WTC11 (cell line): ENCODE results near the gene SPSB2. TPM values are rescaled to one million over a fixed set of nuclear protein-coding genes. Genes with fewer than 3 reads are reported as not detected.
A peak's percentile ranks its signal among the peaks of the same experiment; 100 is the strongest.

Experiments used
- ATAC-seq: fragments of 200-7000 bp; cut with Tn5 transposase; 2 replicates; pipeline ENCODE4 v1.10.0; 2021; ENCODE audit warnings: mild to moderate bottlenecking, moderate library complexity
- CTCF ChIA-PET: fragments of 300-600 bp; sonication (Branson Sonifier 250); formaldehyde crosslinking; loops from one replicate; lab custom pipeline; 2021; ENCODE audit warnings: antibody characterized with exemption; lab: Charles Lee
- POLR2A ChIA-PET: fragments of 350-600 bp; sonication (Branson Sonifier 250); formaldehyde crosslinking; loops from one replicate; lab custom pipeline; 2021; ENCODE audit warnings: antibody characterized with exemption; lab: Charles Lee
- DNase-seq: peaks from one replicate; pipeline ENCODE4 v3.0.0; 2021; ENCODE audit warnings: low spot score
- H3K27ac Mint-ChIP-seq: 2 replicates; pipeline ENCODE4 v1.8.0; 2021; ENCODE audit warnings: mixed read lengths
- H3K27me3 Mint-ChIP-seq: 2 replicates; pipeline ENCODE4 v1.8.0; 2021; ENCODE audit warnings: low read depth, mild to moderate bottlenecking, moderate library complexity, mixed read lengths
- H3K36me3 Mint-ChIP-seq: 2 replicates; pipeline ENCODE4 v1.8.0; 2021; ENCODE audit warnings: mixed read lengths
- H3K4me1 Mint-ChIP-seq: 2 replicates; pipeline ENCODE4 v1.8.0; 2022; ENCODE audit warnings: mixed read lengths
- H3K4me3 Mint-ChIP-seq: 2 replicates; pipeline ENCODE4 v1.8.0; 2021; ENCODE audit warnings: mild to moderate bottlenecking, moderate library complexity, mixed read lengths
- H3K9me3 Mint-ChIP-seq: 2 replicates; pipeline ENCODE4 v1.8.0; 2021; ENCODE audit warnings: mixed read lengths
- CREM ChIP-seq: sonication (generic); formaldehyde crosslinking; IDR thresholded peaks from 2 replicates; pipeline ENCODE4 v1.8.1; 2022; ENCODE audit warnings: mild to moderate bottlenecking, missing genetic modification reagents, moderate library complexity
- FOXK1 ChIP-seq: sonication (generic); formaldehyde crosslinking; IDR thresholded peaks from 2 replicates; pipeline ENCODE4 v1.8.0; 2022; ENCODE audit warnings: mild to moderate bottlenecking, moderate library complexity, missing genetic modification reagents
- IRF1 ChIP-seq: sonication (generic); formaldehyde crosslinking; IDR thresholded peaks from 2 replicates; pipeline ENCODE4 v1.8.0; 2023; ENCODE audit warnings: missing genetic modification reagents
- KAT7 ChIP-seq: sonication (generic); formaldehyde crosslinking; IDR thresholded peaks from 2 replicates; pipeline ENCODE4 v1.8.1; 2023; ENCODE audit warnings: missing genetic modification reagents, mild to moderate bottlenecking, borderline replicate concordance
- MLX ChIP-seq: sonication (generic); formaldehyde crosslinking; IDR thresholded peaks from 2 replicates; pipeline ENCODE4 v1.8.1; 2023; ENCODE audit warnings: mild to moderate bottlenecking, missing genetic modification reagents, moderate library complexity
- MXD4 ChIP-seq: fragments of 250-450 bp; sonication (Bioruptor Pico); IDR thresholded peaks from 2 replicates; pipeline ENCODE4 v1.8.0; 2021; ENCODE audit warnings: mild to moderate bottlenecking, moderate library complexity, borderline replicate concordance
- NFATC4 ChIP-seq: fragments of 250-450 bp; sonication (Bioruptor Pico); IDR thresholded peaks from 2 replicates; pipeline ENCODE4 v1.9.0; 2021; ENCODE audit warnings: mild to moderate bottlenecking
- NFE2L1 ChIP-seq: sonication (generic); formaldehyde crosslinking; IDR thresholded peaks from 2 replicates; pipeline ENCODE4 v1.8.1; 2023; ENCODE audit warnings: missing genetic modification reagents
- PRRX2 ChIP-seq: fragments of 250-450 bp; sonication (Bioruptor Pico); IDR thresholded peaks from 2 replicates; pipeline ENCODE4 v1.8.0; 2021; ENCODE audit warnings: mild to moderate bottlenecking
- USF2 ChIP-seq: sonication (generic); formaldehyde crosslinking; IDR thresholded peaks from 2 replicates; pipeline ENCODE4 v1.8.1; 2023; ENCODE audit warnings: mild to moderate bottlenecking, missing genetic modification reagents, moderate library complexity
- ZMAT4 ChIP-seq: fragments of 250-450 bp; sonication (Bioruptor Pico); IDR thresholded peaks from 2 replicates; pipeline ENCODE4 v1.9.0; 2021; ENCODE audit warnings: mild to moderate bottlenecking
- ZNF121 ChIP-seq: sonication (generic); formaldehyde crosslinking; IDR thresholded peaks from 2 replicates; pipeline ENCODE4 v1.8.0; 2023; ENCODE audit warnings: missing genetic modification reagents
- ZNF138 ChIP-seq: sonication (generic); formaldehyde crosslinking; conservative IDR thresholded peaks from 2 replicates; pipeline ENCODE4 v1.8.1; 2022; ENCODE audit warnings: mild to moderate bottlenecking, moderate library complexity, missing genetic modification reagents
- ZNF219 ChIP-seq: sonication (generic); formaldehyde crosslinking; IDR thresholded peaks from 2 replicates; pipeline ENCODE4 v1.8.0; 2023; ENCODE audit warnings: missing genetic modification reagents, mild to moderate bottlenecking, borderline replicate concordance
- ZNF512 ChIP-seq: sonication (generic); formaldehyde crosslinking; IDR thresholded peaks from 2 replicates; pipeline ENCODE4 v1.8.1; 2022; ENCODE audit warnings: missing genetic modification reagents, borderline replicate concordance
- ZNF532 ChIP-seq: fragments of 250-450 bp; sonication (Bioruptor Pico); IDR thresholded peaks from 2 replicates; pipeline ENCODE4 v1.9.0; 2021; ENCODE audit warnings: mild to moderate bottlenecking, borderline replicate concordance
- total RNA-seq: library from RNA; stranded (reverse); gene quantifications from 3 replicates; pipeline ENCODE4 v1.2.3, GENCODE V29; 2021
- TF ChIP-seq, protein P1 (sequence below): sonication (generic); formaldehyde crosslinking; IDR thresholded peaks from 2 replicates; pipeline ENCODE4 v1.8.1; 2023; ENCODE audit warnings: mild to moderate bottlenecking, missing genetic modification reagents, borderline replicate concordance
- TF ChIP-seq, protein P2 (sequence below): sonication (generic); formaldehyde crosslinking; IDR thresholded peaks from 2 replicates; pipeline ENCODE4 v1.8.0; 2022; ENCODE audit warnings: mild to moderate bottlenecking, missing genetic modification reagents

Gene SPSB2
- total RNA-seq, 1 experiment from 2014 or later: 25.5 TPM

- H3K27ac Mint-ChIP-seq: peak overlapping the region; percentile 61
- no peaks in the 10 kb centered on the region for H3K9me3 Mint-ChIP-seq
- H3K4me3 Mint-ChIP-seq: no peak overlapping the region
- no peak for DNase-seq
- no peak for TF ChIP-seq ZNF121
- TF ChIP-seq USF2: no peak
- no peak for TF ChIP-seq ZNF512 (CRISPR knock-in tag)
- no peak for TF ChIP-seq CREM
- TF ChIP-seq PRRX2 (CRISPR knock-in tag): no peak
- no peak for TF ChIP-seq MXD4 (CRISPR knock-in tag)
- TF ChIP-seq FOXK1 (CRISPR knock-in tag): no peak
- TF ChIP-seq, protein P1, sequence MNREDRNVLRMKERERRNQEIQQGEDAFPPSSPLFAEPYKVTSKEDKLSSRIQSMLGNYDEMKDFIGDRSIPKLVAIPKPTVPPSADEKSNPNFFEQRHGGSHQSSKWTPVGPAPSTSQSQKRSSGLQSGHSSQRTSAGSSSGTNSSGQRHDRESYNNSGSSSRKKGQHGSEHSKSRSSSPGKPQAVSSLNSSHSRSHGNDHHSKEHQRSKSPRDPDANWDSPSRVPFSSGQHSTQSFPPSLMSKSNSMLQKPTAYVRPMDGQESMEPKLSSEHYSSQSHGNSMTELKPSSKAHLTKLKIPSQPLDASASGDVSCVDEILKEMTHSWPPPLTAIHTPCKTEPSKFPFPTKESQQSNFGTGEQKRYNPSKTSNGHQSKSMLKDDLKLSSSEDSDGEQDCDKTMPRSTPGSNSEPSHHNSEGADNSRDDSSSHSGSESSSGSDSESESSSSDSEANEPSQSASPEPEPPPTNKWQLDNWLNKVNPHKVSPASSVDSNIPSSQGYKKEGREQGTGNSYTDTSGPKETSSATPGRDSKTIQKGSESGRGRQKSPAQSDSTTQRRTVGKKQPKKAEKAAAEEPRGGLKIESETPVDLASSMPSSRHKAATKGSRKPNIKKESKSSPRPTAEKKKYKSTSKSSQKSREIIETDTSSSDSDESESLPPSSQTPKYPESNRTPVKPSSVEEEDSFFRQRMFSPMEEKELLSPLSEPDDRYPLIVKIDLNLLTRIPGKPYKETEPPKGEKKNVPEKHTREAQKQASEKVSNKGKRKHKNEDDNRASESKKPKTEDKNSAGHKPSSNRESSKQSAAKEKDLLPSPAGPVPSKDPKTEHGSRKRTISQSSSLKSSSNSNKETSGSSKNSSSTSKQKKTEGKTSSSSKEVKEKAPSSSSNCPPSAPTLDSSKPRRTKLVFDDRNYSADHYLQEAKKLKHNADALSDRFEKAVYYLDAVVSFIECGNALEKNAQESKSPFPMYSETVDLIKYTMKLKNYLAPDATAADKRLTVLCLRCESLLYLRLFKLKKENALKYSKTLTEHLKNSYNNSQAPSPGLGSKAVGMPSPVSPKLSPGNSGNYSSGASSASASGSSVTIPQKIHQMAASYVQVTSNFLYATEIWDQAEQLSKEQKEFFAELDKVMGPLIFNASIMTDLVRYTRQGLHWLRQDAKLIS (CRISPR knock-in tag): no peak
- no peak for ATAC-seq
- CTCF ChIA-PET: interaction anchor here (2.2 kb wide), 1 partner anchor 16 kb away, joined by 15 read pairs; the partner anchor contains the start of gene SPSB2
- H3K27me3 Mint-ChIP-seq: no peaks in the 10 kb centered on the region
- POLR2A ChIA-PET: no interaction called here
- H3K36me3 Mint-ChIP-seq: peaks cover 7% of the 10 kb centered on the region; the same call in 1 of the 2 replicates
- peaks cover 48% of the 10 kb centered on the region for H3K4me1 Mint-ChIP-seq
These were observed 15.3 kb upstream of the SPSB2 start for GRCh38 chr12:6888360-6888759.

GRCh38 chr12:6887460-6887859 is 14.4 kb upstream of the SPSB2 start:
- H3K4me3 Mint-ChIP-seq: no peak overlapping the region
- H3K36me3 Mint-ChIP-seq: peaks cover 7% of the 10 kb centered on the region; the same call in 1 of the 2 replicates
- DNase-seq: no peak
- H3K27me3 Mint-ChIP-seq: no peaks in the 10 kb centered on the region
- ChIA-PET CTCF (interaction anchor here (1.1 to 2.2 kb wide), 2 partner anchors 15 to 18 kb away, joined by 3 to 15 read pairs; partner anchors contain the start of gene SPSB2), POLR2A (interaction anchor here (0.8 kb wide), 1 partner anchor 14 kb away, joined by 3 read pairs; the partner anchor contains the start of gene SPSB2)
- H3K4me1 Mint-ChIP-seq: peaks cover 48% of the 10 kb centered on the region
- ATAC-seq: no peak
- H3K9me3 Mint-ChIP-seq: no peaks in the 10 kb centered on the region
- peak overlapping the region; percentile 68; the same call in 1 of the 2 replicates for H3K27ac Mint-ChIP-seq
- no peak for TF ChIP-seq ZNF512 (CRISPR knock-in tag)
- no peak for TF ChIP-seq ZNF532
- no peak for TF ChIP-seq ZNF138
- TF ChIP-seq, protein P2, sequence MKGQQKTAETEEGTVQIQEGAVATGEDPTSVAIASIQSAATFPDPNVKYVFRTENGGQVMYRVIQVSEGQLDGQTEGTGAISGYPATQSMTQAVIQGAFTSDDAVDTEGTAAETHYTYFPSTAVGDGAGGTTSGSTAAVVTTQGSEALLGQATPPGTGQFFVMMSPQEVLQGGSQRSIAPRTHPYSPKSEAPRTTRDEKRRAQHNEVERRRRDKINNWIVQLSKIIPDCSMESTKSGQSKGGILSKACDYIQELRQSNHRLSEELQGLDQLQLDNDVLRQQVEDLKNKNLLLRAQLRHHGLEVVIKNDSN (CRISPR knock-in tag): no peak
- TF ChIP-seq KAT7: no peak
- TF ChIP-seq IRF1 (CRISPR knock-in tag): no peak
- TF ChIP-seq MLX (CRISPR knock-in tag): no peak
- TF ChIP-seq MXD4 (CRISPR knock-in tag): no peak
- no peak for TF ChIP-seq NFE2L1 (CRISPR knock-in tag)
- TF ChIP-seq ZMAT4 (CRISPR knock-in tag): no peak
- TF ChIP-seq NFATC4 (CRISPR knock-in tag): no peak
- no peak for TF ChIP-seq ZNF219 (CRISPR knock-in tag)
- TF ChIP-seq FOXK1 (CRISPR knock-in tag): no peak
